GM21825 (cell line): ENCODE data around the gene GABRG3.

Source experiments
- ATAC-seq: cut with Tn5 transposase; IDR thresholded peaks from one replicate; pipeline ENCODE4 v1.9.1; 2021; ENCODE audit warnings: mild to moderate bottlenecking, moderate library complexity; ENCODE audit not compliant: unreplicated experiment

The GABRG3 gene

GRCh38 chr15:27486683-27487647 lies 516.0 kb downstream of the GABRG3 start:
- ATAC-seq = no peak

GRCh38 chr15:27487846-27488245 lies 516.9 kb downstream of the GABRG3 start:
- ATAC-seq = no peak

- no peak for ATAC-seq
Observed at GRCh38 chr15:27490867-27491595, 520.0 kb downstream of the GABRG3 start.

- no peak for ATAC-seq
Observed at GRCh38 chr15:27491666-27492621, 521.0 kb downstream of the GABRG3 start.

- ATAC-seq = no peak
Observed at GRCh38 chr15:27495963-27496459, 525.0 kb downstream of the GABRG3 start.

GRCh38 chr15:27498700-27499099 lies 527.7 kb downstream of the GABRG3 start:
- ATAC-seq = no peak

GRCh38 chr15:27499191-27499590 lies 528.2 kb downstream of the GABRG3 start:
- ATAC-seq = no peak

GRCh38 chr15:27499719-27500118 lies 528.7 kb downstream of the GABRG3 start:
- ATAC-seq = no peak

- no peak for ATAC-seq
Observed at GRCh38 chr15:27500206-27500605, 529.2 kb downstream of the GABRG3 start.

GRCh38 chr15:27506752-27507151 lies 535.8 kb downstream of the GABRG3 start:
- no peak for ATAC-seq

- no peak for ATAC-seq
Observed at GRCh38 chr15:27509014-27509413, 538.0 kb downstream of the GABRG3 start.

- no peak for ATAC-seq
Observed at GRCh38 chr15:27512281-27513001, 541.5 kb downstream of the GABRG3 start.

- no peak for ATAC-seq
Observed at GRCh38 chr15:27514526-27514925, 543.5 kb downstream of the GABRG3 start.

- no peak for ATAC-seq
Observed at GRCh38 chr15:27527490-27528067, 556.6 kb downstream of the GABRG3 start.

GRCh38 chr15:27529399-27529798 lies 558.4 kb downstream of the GABRG3 start:
- ATAC-seq = no peak

GRCh38 chr15:27530994-27531393 lies 560.0 kb downstream of the GABRG3 start:
- ATAC-seq = no peak

GRCh38 chr15:27532358-27532757 lies 561.4 kb downstream of the GABRG3 start:
- ATAC-seq = no peak

- ATAC-seq = no peak
Observed at GRCh38 chr15:27535445-27536129, 564.6 kb downstream of the GABRG3 start.

- no peak for ATAC-seq
Observed at GRCh38 chr15:27538325-27538724, 567.3 kb downstream of the GABRG3 start.
